Measurements from ENCODE around the gene CTNNB1.
"Not testable (repeated sequence)": the region's sequence is repeated elsewhere in the genome, so short reads cannot be mapped to it uniquely, and the experiment has no call there.

Gene CTNNB1

DNA sequence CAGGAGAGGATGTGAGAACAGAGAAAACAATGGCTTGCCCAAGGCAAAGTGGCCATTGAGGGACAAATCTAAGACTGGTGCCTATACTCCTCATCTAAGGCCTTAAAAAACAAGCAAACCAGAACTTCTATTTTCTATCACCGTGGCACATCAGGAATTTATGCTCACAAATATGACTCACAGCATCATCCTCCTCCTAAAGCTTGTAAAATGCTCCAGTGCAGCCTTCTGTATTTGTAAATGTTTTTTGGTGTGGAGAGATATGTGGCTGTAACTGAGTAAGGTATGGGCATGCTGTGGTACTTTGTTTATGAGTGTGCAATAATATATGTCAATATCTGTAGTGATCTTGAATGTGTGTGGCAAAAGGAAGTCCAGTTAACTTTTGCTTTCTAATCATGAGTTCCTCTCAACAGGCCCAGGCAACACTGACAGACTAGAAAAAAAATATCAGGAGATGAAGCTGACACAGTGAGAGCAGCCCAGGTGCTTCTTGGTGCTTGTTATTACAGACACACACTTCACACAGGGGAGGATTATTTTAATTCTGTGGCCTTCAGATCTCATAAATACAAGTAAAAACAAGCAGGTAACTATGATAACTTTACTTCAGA is 60.3 kb downstream of the CTNNB1 start:
- DNase-seq = no peak

- no peak for DNase-seq
These were observed 60.8 kb downstream of the CTNNB1 start for GRCh38 chr3:41260063-41260450.

DNA sequence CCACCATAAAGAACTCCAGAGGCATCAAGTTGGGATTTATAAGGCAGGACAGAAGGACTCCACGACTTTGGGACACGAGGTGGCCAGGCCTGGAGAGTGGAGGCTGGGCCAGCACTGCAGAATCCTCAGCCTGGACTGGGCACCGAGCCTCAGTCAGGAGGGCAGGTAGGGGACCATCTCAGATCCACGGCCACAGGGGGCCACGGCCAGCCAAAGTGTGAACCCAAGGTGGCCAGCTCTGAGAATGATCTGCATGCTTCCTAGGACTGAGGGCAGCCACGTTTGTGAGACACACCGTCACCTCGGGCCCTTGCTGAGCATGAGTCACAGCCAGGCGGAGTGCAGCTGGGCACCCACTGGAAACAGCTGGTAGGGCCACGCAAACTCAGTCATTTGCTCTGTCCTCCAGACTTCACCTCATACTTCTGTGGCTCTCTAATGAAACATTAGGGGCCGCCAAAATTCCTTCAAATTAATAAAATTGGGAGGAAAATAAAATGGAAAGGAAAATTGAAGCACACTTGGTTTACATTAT is 65.8 kb downstream of the CTNNB1 start:
- DNase-seq = no peak

DNA sequence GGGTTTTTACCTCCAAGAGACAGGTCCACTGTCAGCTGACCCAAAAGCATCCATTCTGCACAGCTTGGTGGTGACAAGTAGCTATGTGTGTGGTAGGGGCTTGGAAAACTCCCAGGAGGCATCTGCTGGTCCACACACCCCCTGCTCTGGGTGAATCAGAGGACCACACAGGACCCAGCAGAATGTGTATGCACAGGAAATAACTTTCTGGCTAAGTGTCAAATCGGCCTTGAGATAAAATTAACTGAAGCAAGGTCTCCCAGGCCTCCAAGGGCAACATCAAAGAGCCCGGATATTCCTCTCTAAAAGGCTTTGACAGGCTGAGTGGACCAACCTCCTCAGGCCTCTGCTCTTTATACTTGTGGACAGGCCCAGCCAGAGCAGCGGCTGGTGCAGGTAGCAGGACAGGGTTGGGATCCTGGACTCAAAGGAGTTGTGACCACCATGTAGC is 66.5 kb downstream of the CTNNB1 start:
- DNase-seq = no peak

DNA sequence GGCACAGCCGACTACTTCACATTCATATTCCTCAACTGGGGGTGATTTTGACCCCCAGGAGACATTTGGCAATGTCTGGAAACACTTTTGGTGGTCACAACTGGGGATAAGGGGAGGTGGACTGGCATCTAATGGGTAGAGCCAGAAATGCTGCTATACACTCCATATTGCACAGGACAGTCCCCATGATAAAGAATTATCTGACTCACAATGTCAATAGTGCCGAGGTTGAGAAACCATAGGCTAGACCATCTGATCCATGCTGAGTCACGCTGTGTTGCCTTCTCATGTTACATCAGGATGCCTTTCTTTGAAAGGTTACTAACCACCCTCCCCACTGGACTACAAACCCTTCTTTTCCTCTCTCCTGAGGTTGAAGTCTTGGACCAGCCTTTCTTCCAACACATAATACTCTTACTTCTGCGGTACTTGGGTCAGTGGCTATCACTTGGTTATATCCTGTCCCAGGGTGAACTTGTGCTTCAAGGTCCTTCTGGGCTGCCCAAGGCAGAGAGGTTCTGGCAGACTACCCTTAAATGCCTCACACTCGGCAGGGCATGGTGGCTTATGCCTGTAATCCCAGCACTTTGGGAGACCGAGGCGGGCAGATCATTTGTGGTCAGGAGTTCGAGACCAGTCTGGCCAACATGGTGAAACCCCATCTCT is 68.8 kb downstream of the CTNNB1 start:
- DNase-seq = no peak

- no peak for DNase-seq
These were observed 73.4 kb downstream of the CTNNB1 start for GRCh38 chr3:41272667-41273066.

DNA sequence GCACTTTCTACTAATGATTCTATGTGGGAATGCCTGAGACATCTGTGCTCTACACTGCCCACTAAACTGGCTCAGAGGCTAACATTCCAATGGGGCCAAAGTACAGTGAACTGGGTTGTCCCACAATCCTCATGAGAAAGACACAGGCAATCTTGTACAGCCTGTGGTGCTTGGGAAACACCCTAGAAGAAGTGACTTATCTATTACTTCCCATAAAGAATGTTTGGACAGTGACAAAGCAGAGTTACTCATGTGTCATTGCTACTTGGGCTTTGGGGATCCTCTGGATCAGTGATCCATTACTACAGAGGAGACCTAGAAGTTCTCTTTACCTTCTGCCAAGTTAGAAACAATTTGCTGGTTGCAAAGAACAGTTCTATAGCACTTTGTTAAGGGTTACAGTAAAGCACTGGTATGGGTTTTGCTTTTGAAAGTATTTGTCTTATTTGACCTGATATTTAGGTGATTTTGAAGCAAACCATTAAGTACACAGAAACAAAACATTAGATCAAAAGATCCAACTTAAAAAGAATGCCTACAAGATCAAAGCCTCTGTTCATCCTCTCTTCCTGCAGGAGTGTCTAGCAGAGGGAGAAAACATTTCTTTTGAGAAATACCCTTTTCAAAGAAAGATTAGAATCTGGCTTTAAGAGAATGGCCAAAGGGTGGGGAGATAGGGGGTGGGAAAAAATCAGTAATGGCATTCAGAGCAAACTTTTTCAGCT is 75.8 kb downstream of the CTNNB1 start:
- no peak for DNase-seq

DNA sequence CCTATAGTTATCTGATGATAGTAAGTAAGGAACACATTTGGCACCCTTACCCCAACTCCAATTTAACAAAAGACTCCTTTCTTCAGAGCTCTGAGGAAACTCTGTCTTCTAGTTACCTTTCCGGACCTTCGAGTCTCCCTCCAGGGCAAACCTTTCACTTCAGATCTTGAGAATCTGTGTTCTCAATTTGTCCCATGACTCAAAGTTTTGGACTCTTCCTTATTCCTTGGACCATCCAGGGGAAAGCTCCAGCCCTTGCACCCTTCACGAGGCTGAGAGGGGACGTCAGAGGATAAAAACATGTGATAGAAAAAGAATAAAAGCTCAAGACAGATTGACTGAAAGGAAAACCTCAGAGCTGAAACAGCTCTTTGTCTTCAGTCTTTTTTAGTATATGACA is 76.9 kb downstream of the CTNNB1 start:
- no peak for DNase-seq

GRCh38 chr3:41277790-41278465 is 78.6 kb downstream of the CTNNB1 start:
- no peak for DNase-seq

GRCh38 chr3:41284934-41285333 is 85.6 kb downstream of the CTNNB1 start:
- not testable (repeated sequence) for DNase-seq

DNA sequence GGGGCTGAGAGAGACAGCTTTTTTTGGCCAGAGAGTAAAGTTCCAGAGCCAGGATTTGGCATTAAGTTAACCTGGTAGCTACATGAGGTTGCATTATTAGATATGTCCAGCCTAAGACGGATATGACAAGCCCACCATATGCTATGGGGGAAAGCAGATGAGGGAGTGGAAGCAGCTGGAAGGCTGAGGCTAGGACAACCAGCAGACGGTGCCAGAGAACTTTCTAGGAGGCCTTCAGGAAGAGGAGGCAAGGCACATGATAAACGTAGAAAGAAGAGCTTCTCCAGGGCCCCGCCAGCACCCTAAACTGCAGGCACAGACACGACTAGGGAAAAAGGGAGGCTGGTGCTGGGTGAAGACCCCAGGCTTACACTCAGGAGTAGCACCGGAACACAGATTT is 87.0 kb downstream of the CTNNB1 start:
- DNase-seq = no peak

DNA sequence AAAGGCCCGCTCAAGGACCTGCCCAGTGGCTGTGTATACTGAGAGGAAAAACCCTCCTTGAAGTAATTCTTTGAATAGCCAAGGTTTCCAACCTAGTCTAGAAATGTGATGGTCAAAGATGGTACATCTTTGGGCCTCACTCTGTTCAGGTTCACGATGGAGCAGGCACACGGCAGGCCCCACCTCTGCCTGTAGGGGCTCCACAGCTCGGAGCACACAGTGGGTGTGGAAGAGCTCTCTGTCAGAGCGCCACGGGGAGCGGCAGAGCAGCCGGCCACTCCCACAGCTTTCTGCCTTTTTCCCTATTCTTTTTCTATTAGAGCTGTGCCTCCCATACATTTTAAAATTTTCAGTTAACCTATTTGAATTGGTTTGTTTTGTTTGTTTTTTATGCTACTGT is 89.5 kb downstream of the CTNNB1 start:
- no peak for DNase-seq

All from GDM1 (cell line).